SK-N-MC (cell line): ENCODE measurements around the gene TRRAP.

Experiments
- EZH2 ChIP-seq: fragments of 200-600 bp; sonication (generic); IDR thresholded peaks from one replicate; pipeline ENCODE4 v1.6.1; 2017; ENCODE audit warnings: antibody characterized with exemption
- POLR2AphosphoS5 ChIP-seq: IDR thresholded peaks from 2 replicates; pipeline ENCODE4 v1.6.1; 2012; ENCODE audit warnings: mild to moderate bottlenecking, low read depth, low read length, borderline replicate concordance

- TF ChIP-seq POLR2AphosphoS5 (no peak), EZH2 (no peak)
Measured at GRCh38 chr7:98935811-98936210, 57.5 kb downstream of the TRRAP start.
